ENCODE measurements around the gene CCDC183.

Gene CCDC183

DNA sequence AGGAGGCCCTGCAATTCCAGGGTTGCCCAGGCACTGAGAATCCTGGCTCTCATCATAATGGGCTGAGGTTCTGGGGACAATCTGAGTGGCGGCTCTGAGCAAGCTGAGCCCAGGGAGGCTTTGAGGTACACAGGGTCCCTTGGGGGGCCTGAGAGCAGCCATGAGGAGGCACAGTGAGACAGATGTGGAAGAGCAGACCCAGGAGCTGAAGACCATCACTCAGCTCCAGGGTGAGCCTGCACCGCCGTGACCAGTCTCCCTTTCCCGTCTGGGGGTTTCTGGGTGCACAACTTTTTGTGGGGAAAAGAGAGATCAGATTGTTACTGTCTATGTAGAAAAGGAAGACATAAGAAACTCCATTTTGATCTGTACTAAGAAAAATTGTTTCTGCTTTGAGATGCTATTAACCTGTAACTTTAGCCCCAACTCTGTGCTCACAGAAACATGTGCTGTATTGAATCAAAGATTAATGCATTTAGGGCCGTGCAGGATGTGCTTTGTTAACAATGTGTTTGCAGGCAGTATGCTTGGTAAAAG lies at the start of gene CCDC183:
Gene CCDC183, plus strand, starts transcription at position 101 of the 537 bp plus-strand sequence. Its CDS starts 60 bp downstream, at position 161.
- H3K4me3 ChIP-seq (ENCODE audit: low read depth, low read length), result no peak within 1 kb of the TSS
- DNase-seq (ENCODE audit: low read depth), result no peak
- TF ChIP-seq MYC (IDR thresholded peaks at IDR 0.05; ENCODE audit: low read depth, low read length) (no peak), POLR2A (IDR thresholded peaks at IDR 0.05; ENCODE audit: extremely low read depth, insufficient read length) (no peak)
- TF ChIP-seq, protein P1, sequence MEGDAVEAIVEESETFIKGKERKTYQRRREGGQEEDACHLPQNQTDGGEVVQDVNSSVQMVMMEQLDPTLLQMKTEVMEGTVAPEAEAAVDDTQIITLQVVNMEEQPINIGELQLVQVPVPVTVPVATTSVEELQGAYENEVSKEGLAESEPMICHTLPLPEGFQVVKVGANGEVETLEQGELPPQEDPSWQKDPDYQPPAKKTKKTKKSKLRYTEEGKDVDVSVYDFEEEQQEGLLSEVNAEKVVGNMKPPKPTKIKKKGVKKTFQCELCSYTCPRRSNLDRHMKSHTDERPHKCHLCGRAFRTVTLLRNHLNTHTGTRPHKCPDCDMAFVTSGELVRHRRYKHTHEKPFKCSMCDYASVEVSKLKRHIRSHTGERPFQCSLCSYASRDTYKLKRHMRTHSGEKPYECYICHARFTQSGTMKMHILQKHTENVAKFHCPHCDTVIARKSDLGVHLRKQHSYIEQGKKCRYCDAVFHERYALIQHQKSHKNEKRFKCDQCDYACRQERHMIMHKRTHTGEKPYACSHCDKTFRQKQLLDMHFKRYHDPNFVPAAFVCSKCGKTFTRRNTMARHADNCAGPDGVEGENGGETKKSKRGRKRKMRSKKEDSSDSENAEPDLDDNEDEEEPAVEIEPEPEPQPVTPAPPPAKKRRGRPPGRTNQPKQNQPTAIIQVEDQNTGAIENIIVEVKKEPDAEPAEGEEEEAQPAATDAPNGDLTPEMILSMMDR (IDR thresholded peaks at IDR 0.05; ENCODE audit: low read depth, low read length), result no peak
- TF ChIP-seq, protein P2, sequence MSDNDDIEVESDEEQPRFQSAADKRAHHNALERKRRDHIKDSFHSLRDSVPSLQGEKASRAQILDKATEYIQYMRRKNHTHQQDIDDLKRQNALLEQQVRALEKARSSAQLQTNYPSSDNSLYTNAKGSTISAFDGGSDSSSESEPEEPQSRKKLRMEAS (IDR thresholded peaks at IDR 0.05; ENCODE audit: low read depth, low read length), result no peak

DNA sequence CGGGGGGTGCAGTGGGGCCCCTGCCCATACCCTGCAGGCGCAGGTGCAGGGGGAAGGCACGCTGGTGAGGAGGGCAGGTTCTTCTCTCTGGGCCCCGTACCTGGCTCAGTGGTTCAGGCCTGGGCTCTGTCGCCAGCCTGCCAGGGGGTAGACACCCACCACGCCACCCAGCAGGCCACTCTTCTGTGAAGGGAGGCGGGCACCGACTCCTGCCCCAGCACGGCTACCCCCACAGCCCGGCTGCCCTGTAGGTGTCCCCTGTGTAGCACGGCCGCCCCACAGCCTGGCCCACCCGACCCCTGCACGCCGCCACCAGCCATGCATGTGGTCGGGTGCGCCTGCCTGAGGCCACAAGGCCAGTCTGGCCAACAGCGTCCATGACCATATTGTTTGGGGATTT lies 49.5 kb upstream of the CCDC183 start:
- H3K4me3 ChIP-seq (ENCODE audit: low read depth, low read length), result no peak overlapping the region
- TF ChIP-seq POLR2A (IDR thresholded peaks at IDR 0.05; ENCODE audit: extremely low read depth, insufficient read length) (no peak), MYC (IDR thresholded peaks at IDR 0.05; ENCODE audit: low read depth, low read length) (no peak)
- TF ChIP-seq, protein P2 (IDR thresholded peaks at IDR 0.05; ENCODE audit: low read depth, low read length), result no peak
- TF ChIP-seq, protein P1 (IDR thresholded peaks at IDR 0.05; ENCODE audit: low read depth, low read length), result no peak
- DNase-seq (ENCODE audit: low read depth), result no peak

DNA sequence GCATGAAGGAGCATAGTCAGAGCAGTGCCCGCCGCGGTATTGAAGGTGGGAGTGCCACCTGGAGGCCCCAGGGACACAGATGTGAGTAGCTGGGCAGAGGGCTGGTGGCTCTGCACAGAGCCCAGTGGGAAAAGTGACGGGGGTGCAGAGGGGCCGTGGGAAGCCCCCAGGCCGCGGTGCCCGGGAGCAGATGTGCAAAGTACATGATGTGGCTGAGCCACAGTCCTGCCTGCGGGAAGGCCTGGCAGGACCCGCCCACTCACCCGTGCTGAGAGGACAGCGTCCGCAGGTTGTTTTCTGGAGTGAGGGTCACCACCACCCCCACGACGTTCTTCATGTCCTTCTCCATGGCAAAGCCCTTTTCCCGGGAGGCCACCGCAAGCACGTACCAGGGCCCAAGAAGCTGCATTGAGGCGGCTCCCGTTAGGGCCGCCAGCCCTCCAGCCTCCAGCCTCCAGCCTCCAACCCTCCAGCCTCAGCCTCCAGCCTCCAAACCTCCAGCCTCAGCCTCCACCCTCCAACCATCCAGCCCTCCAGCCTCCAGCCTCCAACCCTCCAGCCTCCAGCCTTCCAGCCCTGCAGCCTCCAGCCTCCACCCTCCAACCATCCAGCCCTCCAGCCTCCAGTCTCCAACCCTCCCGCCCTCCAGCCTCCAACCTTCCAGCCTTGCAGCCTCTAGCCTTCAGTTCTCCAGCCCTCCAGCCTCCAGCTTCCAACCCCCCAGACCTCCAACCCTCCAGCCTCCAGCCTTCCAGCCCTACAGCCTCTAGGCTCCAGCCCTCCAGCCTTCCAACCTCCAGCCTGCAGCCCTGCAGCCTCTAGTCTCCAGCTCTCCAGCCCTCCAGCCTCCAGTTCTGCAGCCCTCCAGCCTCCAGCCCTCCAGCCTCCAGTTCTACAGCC lies 48.7 kb upstream of the CCDC183 start:
- DNase-seq (ENCODE audit: low read depth), result no peak
- TF ChIP-seq, protein P1 (IDR thresholded peaks at IDR 0.05; ENCODE audit: low read depth, low read length), result no peak
- TF ChIP-seq, protein P2 (IDR thresholded peaks at IDR 0.05; ENCODE audit: low read depth, low read length), result no peak
- TF ChIP-seq MYC (IDR thresholded peaks at IDR 0.05; ENCODE audit: low read depth, low read length), result no peak
- TF ChIP-seq POLR2A (IDR thresholded peaks at IDR 0.05; ENCODE audit: extremely low read depth, insufficient read length), result no peak
- H3K4me3 ChIP-seq (ENCODE audit: low read depth, low read length), result no peak overlapping the region

DNA sequence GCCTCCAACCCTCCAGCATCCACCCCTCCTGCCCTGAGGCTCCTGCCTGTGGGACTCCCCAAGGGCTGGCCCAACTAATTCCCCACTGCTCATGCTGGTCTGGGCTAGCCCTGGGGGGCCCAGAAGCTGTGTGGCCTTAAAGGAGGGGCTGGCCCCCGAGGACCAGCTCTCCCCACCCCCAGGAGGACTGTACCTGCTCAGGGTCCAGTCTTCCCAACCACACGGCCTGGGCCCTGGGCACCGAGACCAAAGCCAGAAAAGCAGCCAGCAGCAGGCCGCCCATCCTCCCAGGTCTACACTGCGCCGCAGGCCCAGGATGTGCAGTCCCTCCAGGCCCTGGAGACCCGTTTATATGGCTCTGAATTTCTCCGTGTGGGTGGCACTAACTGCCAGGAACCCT lies 47.9 kb upstream of the CCDC183 start, which contains the start of gene LCN6:
Gene LCN6, minus strand, starts transcription at position 325 of the 400 bp plus-strand sequence. Its CDS starts 42 bp downstream, at position 283.
- TF ChIP-seq POLR2A (IDR thresholded peaks at IDR 0.05; ENCODE audit: extremely low read depth, insufficient read length), result no peak
- TF ChIP-seq, protein P1 (IDR thresholded peaks at IDR 0.05; ENCODE audit: low read depth, low read length), result no peak
- TF ChIP-seq MYC (IDR thresholded peaks at IDR 0.05; ENCODE audit: low read depth, low read length), result no peak
- TF ChIP-seq, protein P2 (IDR thresholded peaks at IDR 0.05; ENCODE audit: low read depth, low read length), result no peak
- no peak within 1 kb of the TSS for H3K4me3 ChIP-seq (ENCODE audit: low read depth, low read length)

DNA sequence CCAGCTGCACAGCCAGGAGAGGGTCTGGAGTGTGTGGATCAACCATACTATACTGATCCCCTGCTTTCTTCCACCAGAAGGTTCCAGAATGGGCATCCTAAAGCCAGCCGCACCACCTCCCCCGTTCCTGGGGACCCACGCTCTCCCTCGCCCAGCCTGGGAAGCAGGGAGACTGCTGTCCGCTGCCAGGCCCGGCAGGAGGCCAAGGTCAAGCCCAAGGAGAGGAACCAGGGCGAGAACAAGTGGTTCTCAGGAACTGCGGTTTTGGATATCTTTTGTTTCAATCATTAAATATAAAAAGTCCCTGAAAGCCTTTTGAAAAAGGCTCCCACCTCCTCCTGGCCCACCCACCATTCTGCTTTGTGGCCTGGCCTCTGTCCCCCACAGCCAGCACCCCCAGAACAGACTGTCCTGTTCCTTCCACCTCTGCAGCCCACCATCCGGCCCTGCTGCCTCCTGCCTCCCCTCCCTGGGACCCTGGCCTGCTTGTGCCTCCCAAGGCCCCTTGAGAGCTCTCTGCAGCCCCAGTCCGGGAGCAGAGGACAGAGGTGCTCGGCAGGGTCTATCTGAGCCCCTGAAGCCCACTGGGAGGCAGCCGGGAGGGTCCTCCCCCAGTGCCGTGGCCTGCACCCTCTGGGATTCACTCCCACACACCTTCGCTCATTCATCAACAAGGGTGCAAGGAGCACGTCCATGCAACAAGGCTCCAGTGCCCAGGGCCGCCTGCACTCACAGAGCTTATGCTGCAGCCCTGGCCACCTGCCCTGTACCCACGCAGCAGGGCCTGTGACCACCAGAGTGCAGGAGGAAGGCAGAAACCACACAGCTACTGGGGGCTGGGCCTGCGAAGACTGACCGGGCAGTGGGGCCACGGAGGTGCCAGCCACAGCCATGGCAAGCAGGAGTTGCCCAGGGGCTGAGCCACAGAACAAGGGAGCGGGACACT lies 47.2 kb upstream of the CCDC183 start:
- peak; percentile 62 for DNase-seq (ENCODE audit: low read depth)
- TF ChIP-seq POLR2A (IDR thresholded peaks at IDR 0.05; ENCODE audit: extremely low read depth, insufficient read length), result no peak
- peak; percentile 41; the same call in 1 of the 2 replicates for TF ChIP-seq MYC (IDR thresholded peaks at IDR 0.05; ENCODE audit: low read depth, low read length)
- H3K4me3 ChIP-seq (ENCODE audit: low read depth, low read length), result no peak overlapping the region

More for the DNA sequence above, 47.9 kb upstream of the CCDC183 start, which contains the start of gene LCN6:
- peak; percentile 48 for DNase-seq (ENCODE audit: low read depth)
